ENCODE measurements around the gene KCTD17.

KCTD17 gene

GRCh38 chr22:37023743-37024338, 27.7 kb upstream of the KCTD17 start:
- 97% methylated on average over 30 of the region's 34 CpGs for WGBS (ENCODE audit: insufficient coverage)
- Histone ChIP-seq H3K4me1 (ENCODE audit: control extremely low read depth in 1 of 4, control insufficient read depth in 4 of 4, insufficient read depth in 4 of 4, low read length in 3 of 4) (peaks cover 3 to 25% (median 14%) of the 10 kb centered on the region in 4 experiments), H3K27me3 (replicated peaks in 2 of 5; ENCODE audit: control insufficient read depth in 4 of 5, insufficient read depth in 5 of 5, low read length in 4 of 5) (peaks cover 0 to under 1% (median 0%) of the 10 kb centered on the region in 5 experiments), H3K36me3 (ENCODE audit: control insufficient read depth in 4 of 4, insufficient read depth in 4 of 4, low read length in 3 of 4) (peaks cover 5 to 47% (median 24%) of the 10 kb centered on the region in 4 experiments), H3K27ac (ENCODE audit: insufficient read depth in 1 of 2, low read depth in 1 of 2, low read length in 2 of 2, poor library complexity in 1 of 2, severe bottlenecking in 2 of 2) (no peak overlapping the region), H3K4me3 (ENCODE audit: control insufficient read depth in 1 of 7, extremely low read depth in 1 of 7, insufficient read depth in 4 of 7, low read depth in 2 of 7, low read length in 6 of 7) (no peak overlapping the region), H3K9me3 (ENCODE audit: control extremely low read depth in 1 of 5, control insufficient read depth in 4 of 5, insufficient read depth in 2 of 5, low read depth in 1 of 5, low read length in 4 of 5) (no peaks in the 10 kb centered on the region)
- POLR2A ChIA-PET = no interaction called here
- no peak for DNase-seq
- CTCF ChIA-PET = interaction anchor here (0.9 to 1.8 kb wide), 4 partner anchors 13 to 21 kb away, joined by 3 to 6 read pairs (median 4); no protein-coding TSS in a partner anchor

- peaks cover 3 to 22% (median 11%) of the 10 kb centered on the region in 4 experiments for H3K4me1 ChIP-seq (ENCODE audit: control extremely low read depth in 1 of 4, control insufficient read depth in 4 of 4, insufficient read depth in 4 of 4, low read length in 3 of 4)
- no peaks in the 10 kb centered on the region for H3K9me3 ChIP-seq (ENCODE audit: control extremely low read depth in 1 of 5, control insufficient read depth in 4 of 5, insufficient read depth in 2 of 5, low read depth in 1 of 5, low read length in 4 of 5)
- no peak for DNase-seq
- WGBS (ENCODE audit: insufficient coverage) = 98% methylated on average over 68 of the region's 71 CpGs
- no peak overlapping the region for H3K27ac ChIP-seq (ENCODE audit: insufficient read depth in 1 of 2, low read depth in 1 of 2, low read length in 2 of 2, poor library complexity in 1 of 2, severe bottlenecking in 2 of 2)
- ChIA-PET CTCF (interaction anchor here (0.6 to 1.8 kb wide), 6 partner anchors 12 to 241 kb away, joined by 3 to 7 read pairs (median 4); no protein-coding TSS in a partner anchor), POLR2A (no interaction called here)
- peaks cover 5 to 54% (median 27%) of the 10 kb centered on the region in 4 experiments for H3K36me3 ChIP-seq (ENCODE audit: control insufficient read depth in 4 of 4, insufficient read depth in 4 of 4, low read length in 3 of 4)
- H3K27me3 ChIP-seq (replicated peaks in 2 of 5; ENCODE audit: control insufficient read depth in 4 of 5, insufficient read depth in 5 of 5, low read length in 4 of 5) = no peaks in the 10 kb centered on the region
- no peak overlapping the region for H3K4me3 ChIP-seq (ENCODE audit: control insufficient read depth in 1 of 7, extremely low read depth in 1 of 7, insufficient read depth in 4 of 7, low read depth in 2 of 7, low read length in 6 of 7)
Observed at GRCh38 chr22:37024339-37025157, 27.0 kb upstream of the KCTD17 start.

- no peak overlapping the region for H3K27ac ChIP-seq (ENCODE audit: insufficient read depth in 1 of 2, low read depth in 1 of 2, low read length in 2 of 2, poor library complexity in 1 of 2, severe bottlenecking in 2 of 2)
- ChIA-PET CTCF (interaction anchor here (1.0 to 1.8 kb wide), 3 partner anchors 18 to 242 kb away, joined by 3 to 7 read pairs (median 3); no protein-coding TSS in a partner anchor), POLR2A (no interaction called here)
- H3K36me3 ChIP-seq (ENCODE audit: control insufficient read depth in 4 of 4, insufficient read depth in 4 of 4, low read length in 3 of 4) = peaks cover 5 to 64% (median 33%) of the 10 kb centered on the region in 4 experiments
- H3K4me3 ChIP-seq (ENCODE audit: control insufficient read depth in 1 of 7, extremely low read depth in 1 of 7, insufficient read depth in 4 of 7, low read depth in 2 of 7, low read length in 6 of 7) = no peak overlapping the region
- no peaks in the 10 kb centered on the region for H3K9me3 ChIP-seq (ENCODE audit: control extremely low read depth in 1 of 5, control insufficient read depth in 4 of 5, insufficient read depth in 2 of 5, low read depth in 1 of 5, low read length in 4 of 5)
- H3K27me3 ChIP-seq (replicated peaks in 2 of 5; ENCODE audit: control insufficient read depth in 4 of 5, insufficient read depth in 5 of 5, low read length in 4 of 5) = no peaks in the 10 kb centered on the region
- DNase-seq = no peak
- 96% methylated on average over 10 of the region's 10 CpGs for WGBS (ENCODE audit: insufficient coverage)
- H3K4me1 ChIP-seq (ENCODE audit: control extremely low read depth in 1 of 4, control insufficient read depth in 4 of 4, insufficient read depth in 4 of 4, low read length in 3 of 4) = peaks cover 0 to 16% (median 4%) of the 10 kb centered on the region in 4 experiments
Observed at GRCh38 chr22:37025500-37026070, 26.0 kb upstream of the KCTD17 start.

- peaks cover 5 to 65% (median 33%) of the 10 kb centered on the region in 4 experiments for H3K36me3 ChIP-seq (ENCODE audit: control insufficient read depth in 4 of 4, insufficient read depth in 4 of 4, low read length in 3 of 4)
- peaks cover 0 to 13% (median 2%) of the 10 kb centered on the region in 4 experiments for H3K4me1 ChIP-seq (ENCODE audit: control extremely low read depth in 1 of 4, control insufficient read depth in 4 of 4, insufficient read depth in 4 of 4, low read length in 3 of 4)
- ChIA-PET POLR2A (no interaction called here), CTCF (interaction anchor here (1.1 to 1.8 kb wide), 2 partner anchors 18 to 190 kb away, joined by 3 to 7 read pairs; no protein-coding TSS in a partner anchor)
- H3K27me3 ChIP-seq (replicated peaks in 2 of 5; ENCODE audit: control insufficient read depth in 4 of 5, insufficient read depth in 5 of 5, low read length in 4 of 5) = no peaks in the 10 kb centered on the region
- no peak overlapping the region for H3K27ac ChIP-seq (ENCODE audit: insufficient read depth in 1 of 2, low read depth in 1 of 2, low read length in 2 of 2, poor library complexity in 1 of 2, severe bottlenecking in 2 of 2)
- no peak overlapping the region for H3K4me3 ChIP-seq (ENCODE audit: control insufficient read depth in 1 of 7, extremely low read depth in 1 of 7, insufficient read depth in 4 of 7, low read depth in 2 of 7, low read length in 6 of 7)
- WGBS (ENCODE audit: insufficient coverage) = 100% methylated on average over 5 of the region's 5 CpGs
- no peaks in the 10 kb centered on the region for H3K9me3 ChIP-seq (ENCODE audit: control extremely low read depth in 1 of 5, control insufficient read depth in 4 of 5, insufficient read depth in 2 of 5, low read depth in 1 of 5, low read length in 4 of 5)
- DNase-seq = no peak
Observed at GRCh38 chr22:37026325-37026724, 25.2 kb upstream of the KCTD17 start.

- WGBS (ENCODE audit: insufficient coverage) = 94% methylated on average over 7 of the region's 7 CpGs
- CTCF ChIA-PET = no interaction called here
- Histone ChIP-seq H3K27me3 (replicated peaks in 2 of 5; ENCODE audit: control insufficient read depth in 4 of 5, insufficient read depth in 5 of 5, low read length in 4 of 5) (no peaks in the 10 kb centered on the region), H3K4me3 (ENCODE audit: control insufficient read depth in 1 of 7, extremely low read depth in 1 of 7, insufficient read depth in 4 of 7, low read depth in 2 of 7, low read length in 6 of 7) (no peak overlapping the region), H3K9me3 (ENCODE audit: control extremely low read depth in 1 of 5, control insufficient read depth in 4 of 5, insufficient read depth in 2 of 5, low read depth in 1 of 5, low read length in 4 of 5) (no peaks in the 10 kb centered on the region), H3K36me3 (ENCODE audit: control insufficient read depth in 4 of 4, insufficient read depth in 4 of 4, low read length in 3 of 4) (peaks cover 5 to 64% (median 33%) of the 10 kb centered on the region in 4 experiments), H3K4me1 (ENCODE audit: control extremely low read depth in 1 of 4, control insufficient read depth in 4 of 4, insufficient read depth in 4 of 4, low read length in 3 of 4) (peaks cover 0 to 2% (median 0%) of the 10 kb centered on the region in 4 experiments), H3K27ac (ENCODE audit: insufficient read depth in 1 of 2, low read depth in 1 of 2, low read length in 2 of 2, poor library complexity in 1 of 2, severe bottlenecking in 2 of 2) (no peak overlapping the region)
- no peak for DNase-seq
- POLR2A ChIA-PET = no interaction called here
Observed at GRCh38 chr22:37027556-37027955, 24.0 kb upstream of the KCTD17 start.

GRCh38 chr22:37028692-37029674, 22.6 kb upstream of the KCTD17 start:
- no peaks in the 10 kb centered on the region for H3K9me3 ChIP-seq (ENCODE audit: control extremely low read depth in 1 of 5, control insufficient read depth in 4 of 5, insufficient read depth in 2 of 5, low read depth in 1 of 5, low read length in 4 of 5)
- H3K27me3 ChIP-seq (replicated peaks in 2 of 5; ENCODE audit: control insufficient read depth in 4 of 5, insufficient read depth in 5 of 5, low read length in 4 of 5) = no peaks in the 10 kb centered on the region
- no peak for DNase-seq
- WGBS (ENCODE audit: insufficient coverage) = 99% methylated on average over 20 of the region's 22 CpGs
- no peak overlapping the region for H3K4me3 ChIP-seq (ENCODE audit: control insufficient read depth in 1 of 7, extremely low read depth in 1 of 7, insufficient read depth in 4 of 7, low read depth in 2 of 7, low read length in 6 of 7)
- H3K27ac ChIP-seq (ENCODE audit: insufficient read depth in 1 of 2, low read depth in 1 of 2, low read length in 2 of 2, poor library complexity in 1 of 2, severe bottlenecking in 2 of 2) = no peak overlapping the region
- H3K36me3 ChIP-seq (ENCODE audit: control insufficient read depth in 4 of 4, insufficient read depth in 4 of 4, low read length in 3 of 4) = peaks cover 5 to 60% (median 33%) of the 10 kb centered on the region in 4 experiments
- CTCF ChIA-PET = interaction anchor here (0.8 to 6.2 kb wide), 5 partner anchors 9 to 41 kb away, joined by 3 to 39 read pairs (median 6); partner anchors contain the start of genes MPST and TST
- POLR2A ChIA-PET = no interaction called here
- H3K4me1 ChIP-seq (ENCODE audit: control extremely low read depth in 1 of 4, control insufficient read depth in 4 of 4, insufficient read depth in 4 of 4, low read length in 3 of 4) = no peaks in the 10 kb centered on the region
